NCI-H1105 (cell line): ENCODE data around the gene ZNF732.
A peak's percentile ranks its signal among the peaks of the same experiment; 100 is the strongest.
"Not testable (repeated sequence)": the region's sequence is repeated elsewhere in the genome, so short reads cannot be mapped to it uniquely, and the experiment has no call there.

Experiments used
- DNase-seq: peaks from one replicate; lab custom pipeline; 2025; lab: John Stamatoyannopoulos, UW

The ZNF732 gene

DNA sequence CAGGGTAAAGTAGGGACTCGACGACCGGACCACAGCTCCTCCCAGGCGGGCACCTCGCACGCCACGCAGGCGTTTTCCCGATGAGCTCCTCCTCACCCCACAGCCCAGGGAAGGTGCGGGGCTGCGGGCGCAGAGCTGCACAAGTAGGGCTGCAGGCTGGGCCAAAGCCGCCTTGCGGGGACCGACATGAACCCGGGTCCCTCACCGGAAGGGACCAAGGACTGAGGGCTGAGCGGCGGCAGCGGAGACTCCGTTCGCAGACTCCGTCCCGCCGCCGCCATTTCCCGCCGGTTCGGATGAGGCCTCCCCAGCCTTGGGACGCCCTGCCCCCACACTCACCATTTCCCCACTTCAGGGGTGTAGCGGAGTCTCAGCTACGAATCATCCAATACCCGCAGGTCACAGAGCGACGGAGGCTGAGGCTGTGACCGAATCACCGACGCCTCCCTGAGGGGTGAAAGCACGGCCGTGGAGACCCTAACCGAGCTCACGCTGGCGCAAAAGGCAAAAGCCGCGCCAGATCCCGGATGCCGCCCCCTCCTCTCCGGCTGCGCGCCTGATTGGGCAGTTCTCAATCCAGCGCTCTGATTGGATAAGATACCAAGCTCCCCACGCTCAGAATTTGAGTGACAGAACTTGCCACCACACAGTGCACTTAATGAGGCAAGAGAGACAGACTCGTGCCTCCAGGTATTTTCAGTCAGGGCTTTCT lies at the start of gene ZNF732:
TSS of gene ZNF732 (minus strand) at position 506 of the 712 bp plus-strand sequence. CDS start at position 342, 164 bp downstream.
- no peak for DNase-seq

DNA sequence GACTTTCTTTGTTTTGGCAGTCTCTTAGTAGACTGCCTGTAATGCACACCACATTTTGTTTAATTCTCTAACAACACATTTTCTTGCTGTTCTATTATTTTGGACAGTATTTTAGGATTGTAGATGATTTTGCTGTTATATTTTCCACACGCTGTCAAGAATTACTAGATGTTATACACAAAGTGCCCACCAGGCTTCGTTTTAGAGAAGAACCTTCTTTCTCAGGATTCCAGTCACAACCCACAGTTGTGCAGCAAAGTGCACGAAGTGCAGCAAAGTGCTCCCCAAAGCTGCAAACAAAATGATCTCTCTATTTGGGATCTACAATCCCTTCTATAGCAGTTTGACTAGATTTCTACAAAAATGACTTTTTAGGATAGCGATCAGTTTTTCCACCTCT lies 34.7 kb upstream of the ZNF732 start:
- no peak for DNase-seq

DNA sequence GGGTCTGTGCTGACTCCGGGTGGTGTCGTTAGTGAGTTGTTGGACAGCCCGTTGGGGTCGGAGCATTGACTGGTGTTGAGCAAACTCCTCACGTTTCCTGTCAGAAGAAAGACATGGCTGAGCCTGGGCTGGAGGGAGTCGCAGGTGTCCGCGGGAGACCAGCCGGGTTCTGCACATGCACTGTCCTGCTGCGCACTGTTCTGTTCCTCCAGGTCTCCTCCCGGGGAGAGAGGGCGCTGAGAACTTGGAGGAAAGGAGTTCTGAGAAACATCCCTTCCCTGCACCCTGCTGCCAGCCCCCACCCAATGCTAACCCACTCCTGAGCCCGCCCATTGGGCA lies 33.5 kb upstream of the ZNF732 start:
- DNase-seq: no peak

DNA sequence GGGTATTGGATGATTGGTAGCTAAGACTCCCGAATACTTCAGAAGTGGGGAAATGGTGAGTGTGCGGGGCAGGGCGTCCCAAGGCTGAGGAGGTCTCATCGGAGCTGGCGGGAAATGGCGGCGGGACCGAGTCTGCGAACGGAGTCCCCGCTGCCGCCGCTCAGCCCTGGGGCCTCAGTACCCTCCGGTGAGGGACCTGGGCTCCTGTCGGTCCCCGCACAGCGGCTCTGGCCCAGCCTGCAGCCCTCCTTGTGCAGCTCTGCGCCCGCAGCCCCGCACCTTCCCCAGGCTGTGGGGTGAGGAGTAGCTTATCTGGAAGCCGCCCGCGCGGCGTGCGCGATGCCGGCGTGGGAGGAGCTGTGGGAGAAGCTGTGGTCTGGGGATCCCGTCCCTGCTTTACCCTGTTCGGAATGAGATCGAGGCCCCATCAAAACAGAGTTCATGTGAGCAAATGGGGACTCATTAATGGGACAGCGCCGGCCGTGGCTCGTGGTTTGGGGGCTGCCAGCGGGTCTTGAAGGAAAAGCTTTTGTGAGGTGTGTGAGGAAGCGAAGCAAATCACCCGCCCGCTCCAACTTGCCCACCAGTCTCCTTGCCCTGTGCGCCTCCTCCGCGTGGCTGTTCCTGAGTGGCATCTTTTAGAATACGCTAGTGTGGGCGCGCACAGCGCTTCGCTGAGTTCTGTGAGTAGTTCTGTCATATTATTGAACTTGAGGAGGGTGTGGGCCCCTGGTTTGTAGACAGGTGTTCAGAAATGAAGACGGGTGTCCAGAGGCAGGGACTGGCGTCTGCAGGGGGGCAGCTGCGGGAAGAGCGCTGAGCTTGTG lies 32.9 kb upstream of the ZNF732 start:
- no peak for DNase-seq

DNA sequence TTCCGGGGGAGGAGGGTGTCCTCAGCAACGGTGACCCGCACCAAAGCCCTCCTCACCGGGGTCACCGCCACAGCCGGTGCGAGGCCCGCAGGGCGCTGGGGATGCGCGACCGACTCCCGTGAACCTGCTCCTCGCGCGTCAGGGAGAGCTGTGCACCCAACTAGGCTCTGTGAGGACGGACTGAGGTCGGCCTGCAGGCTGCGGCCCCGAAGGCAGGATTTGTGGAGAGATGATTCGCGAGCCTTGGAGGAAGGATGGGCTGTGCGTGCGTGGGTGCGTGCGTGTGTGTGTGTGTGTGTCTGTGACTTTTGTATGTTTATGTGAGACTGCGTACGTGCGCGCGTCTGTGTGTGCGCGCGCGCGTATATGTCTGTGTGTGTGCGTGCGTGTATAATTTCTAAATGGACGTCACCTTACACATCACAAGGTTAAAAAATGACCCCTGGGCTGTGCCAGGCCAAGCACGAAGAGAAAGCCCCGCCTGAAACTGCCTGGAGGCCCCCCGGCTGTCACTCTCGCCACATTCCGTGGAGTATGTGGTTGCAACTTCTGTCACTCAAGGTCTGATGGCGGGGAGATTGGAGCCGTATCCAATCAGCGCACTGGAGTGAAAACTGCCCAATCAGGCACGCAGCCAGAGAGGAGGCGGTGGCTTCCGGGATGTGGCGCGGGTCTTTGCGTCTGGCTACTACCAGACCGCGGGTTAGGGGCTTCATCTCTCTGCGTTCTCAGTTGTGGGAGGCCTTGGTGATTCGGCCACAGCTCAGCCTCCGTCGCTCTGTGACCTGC lies 32.1 kb upstream of the ZNF732 start, which contains the start of gene ZNF141:
TSS of gene ZNF141 (plus strand) at position 672 of the 789 bp plus-strand sequence. CDS start 170 bp downstream, outside the sequence.
- DNase-seq: peak; percentile 87

DNA sequence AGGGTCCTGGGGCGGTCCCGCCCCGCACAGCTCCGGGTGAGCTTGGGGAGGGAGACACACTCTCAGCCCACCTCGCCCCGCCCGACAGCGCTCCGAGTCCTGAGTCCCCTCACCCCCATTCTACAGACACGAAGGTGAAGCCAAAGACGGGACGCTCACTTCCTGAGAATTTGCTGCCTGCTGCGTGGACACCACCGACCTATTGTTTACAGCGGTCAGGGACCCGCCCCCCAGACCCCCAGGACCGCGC lies 31.5 kb upstream of the ZNF732 start:
- no peak for DNase-seq

DNA sequence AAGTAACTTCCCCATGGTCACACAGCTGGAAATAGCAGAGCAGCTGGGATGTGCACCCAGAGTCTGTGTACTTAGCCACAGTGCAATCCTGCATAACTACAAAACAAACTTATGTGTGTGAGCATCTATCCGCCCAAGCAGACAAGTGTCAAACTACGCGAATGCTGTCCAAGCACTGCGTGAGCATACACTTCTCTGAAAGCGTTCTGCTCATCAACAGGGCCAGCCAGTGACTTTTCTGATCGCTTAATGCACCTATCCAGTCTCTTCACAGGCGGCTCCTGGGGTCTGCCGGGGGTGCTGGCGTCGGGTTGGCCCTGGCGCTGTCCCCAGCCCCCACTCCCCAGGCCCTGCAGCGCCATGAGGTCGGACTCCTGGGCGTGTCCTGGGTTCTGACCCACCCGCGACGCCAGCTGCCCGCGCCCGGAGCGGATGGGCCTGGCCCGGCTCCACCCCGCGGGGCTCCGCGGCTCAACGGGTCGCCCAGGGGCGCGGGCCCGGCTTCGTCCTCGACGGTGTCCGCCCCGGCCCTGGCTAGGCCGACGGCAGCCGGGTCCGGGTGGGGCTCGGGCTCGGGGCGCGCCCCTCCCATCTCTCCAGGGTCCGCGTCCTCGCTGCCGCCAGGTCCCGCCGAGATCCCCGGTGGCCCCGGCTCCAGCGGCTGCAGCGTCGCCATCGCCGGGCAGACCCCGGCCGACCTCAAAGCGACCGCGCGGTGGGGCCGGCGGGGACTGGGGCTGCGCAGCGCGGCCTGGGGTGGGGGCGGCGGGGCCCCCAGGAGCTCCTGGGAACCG lies 31.0 kb upstream of the ZNF732 start:
- DNase-seq: no peak

DNA sequence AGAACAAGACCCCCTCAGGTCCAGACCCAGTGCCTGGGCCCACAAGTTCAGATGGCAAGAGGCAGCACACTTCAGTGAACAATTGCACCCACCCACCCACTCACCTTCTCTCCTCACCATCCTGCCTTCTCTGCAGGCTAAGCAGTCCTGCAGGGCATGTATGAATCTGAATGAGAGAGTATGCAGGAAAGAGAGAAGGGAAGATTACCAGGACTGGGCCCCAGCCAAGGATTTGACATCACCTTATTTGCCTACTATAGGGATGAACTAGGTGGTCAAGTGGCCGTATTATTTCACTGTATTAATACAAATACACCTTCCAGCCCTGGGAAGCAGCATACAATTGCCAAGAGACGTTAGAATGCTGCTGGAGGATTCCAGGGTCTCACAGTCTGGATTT lies 30.2 kb upstream of the ZNF732 start:
- DNase-seq: no peak

DNA sequence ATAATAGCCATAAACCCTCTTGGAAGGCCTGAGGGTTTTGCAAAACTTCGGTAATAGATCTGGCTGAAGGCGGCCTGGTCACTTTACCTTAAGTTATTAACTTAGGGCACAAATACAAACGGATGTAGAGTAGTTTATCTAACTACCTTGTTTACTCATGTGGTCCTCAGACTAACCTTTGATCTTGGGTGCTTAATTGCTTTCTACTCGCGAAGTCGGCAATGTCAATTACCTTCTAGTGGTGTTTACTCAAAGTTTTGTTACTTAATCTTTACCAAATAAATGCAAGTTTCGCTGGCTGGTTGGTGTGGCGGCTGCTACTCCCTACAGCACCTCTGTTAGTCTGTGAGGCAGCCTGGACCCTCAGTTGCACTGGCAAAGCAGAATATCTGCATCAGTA lies 23.5 kb upstream of the ZNF732 start:
- no peak for DNase-seq

DNA sequence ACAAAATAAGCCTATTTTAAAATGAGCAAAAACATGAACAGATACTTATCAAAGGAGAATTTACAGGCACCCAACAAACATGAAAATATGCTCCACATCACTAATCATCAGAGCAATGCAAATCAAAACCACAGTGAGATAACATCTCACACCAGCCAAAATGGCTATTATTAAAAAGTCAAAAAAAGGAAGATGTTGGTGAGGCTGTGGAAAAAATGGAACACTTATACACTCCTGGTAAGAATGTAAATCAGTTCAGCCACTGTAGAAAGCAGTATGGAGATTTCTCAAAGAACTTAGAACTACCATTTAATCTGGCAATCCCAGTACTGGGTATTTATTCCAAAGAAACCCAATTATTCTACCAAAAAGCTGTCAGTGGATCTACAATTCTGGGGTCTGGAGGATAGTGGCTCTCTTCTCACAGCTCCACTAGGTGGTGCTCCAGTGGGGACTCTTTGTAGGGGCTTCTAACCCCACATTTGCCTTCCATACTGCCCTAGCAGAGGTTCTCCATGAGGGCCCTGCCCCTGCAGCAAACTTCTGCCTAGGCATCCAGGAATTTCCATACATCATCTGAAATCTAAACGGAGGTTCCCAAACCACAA lies 9.1 kb upstream of the ZNF732 start:
- no peak for DNase-seq

DNA sequence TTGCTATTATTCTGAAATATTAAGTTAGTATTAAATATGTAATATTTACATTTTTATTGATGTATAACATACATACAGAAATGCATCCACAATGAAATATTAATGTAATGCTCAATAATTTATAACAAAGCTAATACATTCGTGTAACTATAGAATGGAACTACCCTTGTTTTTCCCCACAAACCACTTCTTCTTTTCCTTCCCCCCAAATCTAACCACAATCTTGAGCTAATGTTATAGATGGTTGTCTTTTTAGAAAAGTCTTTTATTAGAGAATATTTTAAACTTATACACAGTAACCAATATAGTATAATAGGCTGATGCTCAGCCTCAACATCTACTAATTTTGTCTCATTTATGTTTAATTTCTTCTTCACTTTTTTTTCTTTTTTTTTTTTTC lies 4.5 kb upstream of the ZNF732 start:
- DNase-seq: no peak

DNA sequence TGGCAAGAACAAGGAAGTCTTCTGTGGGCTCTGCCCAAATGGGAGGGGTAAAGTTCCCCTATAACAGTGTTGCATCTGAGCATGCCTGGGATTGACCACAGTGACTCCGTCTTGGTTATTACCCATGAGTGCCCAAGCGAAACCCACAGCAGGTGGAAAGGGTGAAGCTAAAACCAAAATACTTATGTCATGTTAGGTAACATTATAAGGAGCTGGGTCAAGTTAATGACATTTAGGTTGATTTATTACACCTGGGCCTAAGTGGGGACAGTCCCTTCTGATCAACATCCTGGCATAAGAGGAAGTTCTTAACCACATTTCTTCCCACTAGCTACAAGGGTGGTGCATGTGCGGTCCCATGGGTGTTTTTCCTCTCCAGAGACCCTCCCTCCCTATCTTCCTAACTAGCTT lies 1.3 kb upstream of the ZNF732 start:
- DNase-seq: no peak

DNA sequence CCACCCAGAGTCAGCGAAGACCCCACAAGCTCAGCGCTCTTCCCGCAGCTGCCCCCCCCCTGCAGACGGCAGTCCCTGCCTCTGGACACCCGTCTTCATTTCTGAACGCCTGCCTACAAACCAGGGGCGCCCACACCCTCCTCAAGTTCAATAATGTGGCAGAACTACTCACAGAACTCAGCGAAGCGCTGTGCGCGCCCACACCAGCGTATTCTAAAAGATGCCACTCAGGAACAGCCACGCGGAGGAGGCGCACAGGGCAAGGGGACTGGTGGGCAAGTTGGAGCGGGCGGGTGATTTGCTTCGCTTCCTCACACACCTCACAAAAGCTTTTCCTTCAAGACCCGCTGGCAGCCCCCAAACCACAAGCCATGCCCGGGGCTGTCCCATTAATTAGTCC lies 758 bp downstream of the ZNF732 start:
- not testable (repeated sequence) for DNase-seq

DNA sequence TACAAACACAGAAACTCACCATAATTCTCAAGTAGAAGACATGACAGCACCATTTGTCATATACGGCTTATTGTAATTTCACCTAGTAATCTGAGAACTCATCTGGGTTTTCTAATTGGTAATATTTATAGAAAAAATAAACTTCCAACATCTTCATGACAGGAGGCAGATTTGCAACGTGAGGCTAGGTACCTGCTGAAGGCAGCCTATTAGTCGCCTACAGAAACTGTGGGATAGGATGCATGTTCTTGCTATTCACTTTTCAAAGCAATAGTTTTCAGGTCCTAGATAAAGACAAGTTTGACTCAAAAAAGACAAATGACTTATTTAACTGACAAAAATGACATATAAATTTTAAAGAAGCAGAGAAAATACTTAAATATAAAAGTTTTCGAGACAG lies 2.9 kb downstream of the ZNF732 start:
- DNase-seq: no peak

DNA sequence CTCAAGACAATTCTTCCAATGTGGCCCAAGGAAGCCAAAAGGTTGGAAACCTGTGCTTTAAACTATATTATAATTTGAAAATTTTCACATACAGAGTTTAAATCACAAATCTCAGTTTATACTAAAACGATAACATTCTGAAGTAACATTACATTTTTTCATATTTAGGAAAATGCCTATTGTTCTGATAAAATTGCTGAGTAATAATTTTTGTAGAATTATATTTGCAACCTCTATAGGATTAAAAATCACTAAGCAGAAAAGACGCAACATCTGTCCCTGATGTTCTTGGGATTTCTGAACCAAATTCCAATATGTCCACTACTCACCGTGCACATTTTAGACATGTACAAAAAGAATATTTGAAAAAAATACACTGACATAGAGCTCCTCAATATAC lies 10.5 kb downstream of the ZNF732 start:
- DNase-seq: no peak

DNA sequence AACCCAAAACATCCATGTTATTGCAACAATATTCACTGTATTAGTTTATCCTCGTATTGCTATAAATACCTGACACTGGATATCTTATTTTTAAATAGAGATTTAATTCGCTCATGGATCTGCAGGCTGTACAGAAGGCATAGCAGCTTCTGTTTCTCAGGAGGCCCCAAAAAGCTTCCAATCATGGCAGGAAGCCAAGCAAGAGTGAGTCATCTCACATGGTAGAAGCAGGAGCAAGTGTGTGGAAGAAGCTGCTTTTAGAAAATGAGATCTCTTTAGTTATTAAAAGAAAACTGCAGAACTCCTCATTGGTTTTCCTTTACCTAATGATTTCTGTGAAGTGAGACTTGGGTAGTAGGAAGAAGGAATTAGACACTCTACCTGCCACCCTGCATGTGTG lies 16.4 kb downstream of the ZNF732 start:
- no peak for DNase-seq

DNA sequence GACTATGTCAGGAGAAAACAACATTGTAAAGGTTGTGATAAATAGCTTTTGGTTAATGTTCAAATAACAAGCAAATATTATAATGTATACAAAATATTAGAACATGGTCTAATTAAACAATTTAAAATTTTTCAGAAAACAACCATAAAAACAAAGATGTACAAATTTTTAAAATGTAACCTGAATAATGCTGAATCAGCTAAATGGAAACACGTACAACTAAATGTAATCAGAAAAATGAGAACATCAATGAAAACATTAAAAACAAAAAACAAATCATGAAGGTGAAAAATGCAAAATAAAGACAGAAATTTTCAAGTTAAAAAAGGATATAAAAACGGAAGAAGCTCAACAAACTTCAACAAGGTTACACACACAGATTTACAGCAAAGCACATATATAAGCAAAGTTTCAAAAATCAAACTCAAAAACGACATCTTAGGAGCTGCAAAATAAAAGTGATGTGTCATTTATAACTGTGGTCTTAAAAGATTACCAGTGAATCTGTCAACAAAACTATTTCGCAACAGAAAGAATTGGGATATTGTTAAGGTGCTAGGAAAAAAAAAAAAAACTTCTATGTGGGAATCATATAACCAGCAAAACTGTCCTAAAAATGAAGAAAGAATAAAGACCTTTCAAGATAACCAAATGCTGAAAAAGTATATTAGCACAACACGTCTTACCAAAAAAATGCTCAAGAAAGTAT lies 31.8 kb downstream of the ZNF732 start:
- no peak for DNase-seq

DNA sequence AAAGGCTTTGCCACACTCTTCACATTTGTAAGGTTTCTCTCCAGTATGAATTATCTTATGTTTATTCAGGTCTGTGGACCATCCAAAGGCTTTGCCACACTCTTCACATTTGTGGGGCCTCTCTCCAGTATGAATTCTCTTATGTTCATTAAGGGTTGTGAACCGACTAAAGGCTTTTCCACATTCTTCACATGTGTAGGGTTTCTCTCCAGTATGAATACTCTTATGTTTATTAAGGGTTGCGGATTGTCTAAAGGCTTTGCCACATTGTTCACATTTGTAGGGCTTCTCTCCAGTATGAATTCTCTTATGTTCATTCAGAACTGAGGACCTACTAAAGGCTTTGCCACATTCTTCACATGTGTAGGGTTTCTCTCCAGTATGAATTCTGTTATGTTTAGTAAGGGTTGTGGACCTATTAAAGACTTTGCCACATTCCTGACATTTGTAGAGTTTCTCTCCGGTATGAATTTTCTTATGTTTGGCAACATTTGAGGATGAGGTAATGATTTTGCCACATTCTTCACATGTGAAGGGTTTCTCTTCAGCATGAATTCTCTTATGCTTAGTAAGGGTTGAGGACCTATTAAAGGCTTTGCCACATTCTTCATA lies 33.7 kb downstream of the ZNF732 start:
- DNase-seq: no peak

DNA sequence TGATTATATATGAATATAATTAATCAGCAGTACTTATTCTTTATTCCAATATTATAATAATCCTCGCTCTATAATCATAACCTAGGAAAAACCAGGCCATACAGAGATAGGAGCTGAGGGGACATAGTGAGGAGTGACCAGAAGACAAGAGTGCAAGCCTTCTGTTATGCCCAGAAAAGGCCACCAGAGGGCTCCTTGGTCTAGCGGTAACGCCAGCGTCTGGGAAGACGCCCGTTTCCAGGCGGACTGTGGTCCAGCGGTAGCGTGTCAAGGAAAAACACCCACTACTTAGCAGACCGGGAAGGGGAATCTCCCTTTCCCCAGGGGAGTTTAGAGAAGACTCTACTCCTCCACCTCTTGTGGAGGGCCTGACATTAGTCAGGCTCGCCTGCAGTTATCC lies 46.0 kb downstream of the ZNF732 start:
- DNase-seq: peak; percentile 9

DNA sequence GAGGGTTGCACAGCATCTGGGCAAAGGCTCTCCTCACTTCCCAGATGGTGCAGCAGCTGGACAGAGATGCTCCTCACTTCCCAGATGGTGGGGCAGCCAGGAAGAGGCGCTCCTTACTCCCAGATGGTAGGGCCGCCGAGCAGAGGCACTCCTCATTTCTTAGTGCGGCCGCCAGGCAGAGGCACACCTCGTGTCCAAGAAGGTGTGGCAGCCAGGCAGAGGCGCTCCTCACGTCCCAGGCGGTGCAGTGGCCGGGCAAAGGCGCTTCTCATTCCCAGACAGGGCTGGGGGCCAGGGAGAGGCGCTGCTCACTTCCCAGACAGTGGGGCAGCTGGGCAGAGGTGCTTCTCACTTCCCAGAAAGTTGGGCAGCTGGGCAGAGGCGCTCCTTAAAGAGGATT lies 48.8 kb downstream of the ZNF732 start:
- no peak for DNase-seq
